Subcutaneous abdominal adipose tissue (tissue), 5 donors: Measurements from ENCODE around the gene EI24.

Experiments
- H3K27ac ChIP-seq: one replicate; pipeline ENCODE4 v1.7.0; 2013; ENCODE audit warnings: low read depth, mild to moderate bottlenecking, inconsistent platforms, low read length, moderate library complexity
- H3K27me3 ChIP-seq, 5 donors: one replicate each; pipeline ENCODE4 v1.7.0; 2013; ENCODE audit warnings: low read length in 5 of 5, inconsistent platforms in 1 of 5; ENCODE audit not compliant: control insufficient read depth in 5 of 5, insufficient read depth in 4 of 5
- H3K36me3 ChIP-seq, 5 donors: one replicate each; pipeline ENCODE4 v1.7.0; 2013; ENCODE audit warnings: low read length in 5 of 5; ENCODE audit not compliant: control insufficient read depth in 5 of 5, insufficient read depth in 5 of 5
- H3K4me1 ChIP-seq, 5 donors: one replicate each; pipeline ENCODE4 v1.7.0; 2013; ENCODE audit warnings: low read length in 5 of 5, mild to moderate bottlenecking in 3 of 5, moderate library complexity in 1 of 5; ENCODE audit not compliant: control insufficient read depth in 5 of 5, insufficient read depth in 5 of 5
- H3K4me3 ChIP-seq, 5 donors: one replicate each; pipeline ENCODE4 v1.7.0; 2013; ENCODE audit warnings: low read length in 5 of 5, low read depth in 1 of 5
- H3K9ac ChIP-seq, 5 donors: one replicate each; pipeline ENCODE4 v1.7.0; 2013; ENCODE audit warnings: low read length in 5 of 5, mild to moderate bottlenecking in 4 of 5, moderate library complexity in 3 of 5
- H3K9me3 ChIP-seq, 5 donors: one replicate each; pipeline ENCODE4 v1.7.0; 2013; ENCODE audit warnings: low read length in 5 of 5; ENCODE audit not compliant: control insufficient read depth in 5 of 5
- donor health status: healthy.
- donor health status: healthy.
- donor health status: healthy.
- donor health status: healthy.
- donor health status: healthy.

EI24 gene

GRCh38 chr11:125624756-125625213, 55.5 kb downstream of the EI24 start, which contains the start of gene CHEK1:
Gene CHEK1 (plus strand): TSS chr11:125625163. CDS start chr11:125626769, 1,606 bp downstream.
- Histone ChIP-seq H3K27me3 (no peaks in the 10 kb centered on the region), H3K9me3 (no peaks in the 10 kb centered on the region), H3K9ac (peak within 1 kb of the TSS; percentile 37 to 96 (median 88)), H3K4me1 (peaks cover 1 to 30% (median 23%) of the 10 kb centered on the region in 5 donors), H3K4me3 (peak within 1 kb of the TSS; percentile 82 to 96 (median 90)), H3K36me3 (peaks cover 15 to 23% (median 18%) of the 10 kb centered on the region in 5 donors), H3K27ac (peak within 1 kb of the TSS; percentile 90)

- Histone ChIP-seq H3K9me3 (no peaks in the 10 kb centered on the region), H3K4me3 (peak overlapping the region; percentile 82 to 96 (median 90)), H3K36me3 (peaks cover 10 to 19% (median 14%) of the 10 kb centered on the region in 5 donors), H3K4me1 (peaks cover 1 to 30% (median 23%) of the 10 kb centered on the region in 5 donors), H3K9ac (peak overlapping the region; percentile 37 to 96 (median 88)), H3K27ac (peak overlapping the region; percentile 90), H3K27me3 (no peaks in the 10 kb centered on the region)
These were observed 56.0 kb downstream of the EI24 start for GRCh38 chr11:125625225-125625629.

- Histone ChIP-seq H3K36me3 (peaks cover 7 to 13% (median 8%) of the 10 kb centered on the region in 5 donors), H3K27me3 (no peaks in the 10 kb centered on the region), H3K9ac (peak overlapping the region; percentile 58 to 96 (median 88)), H3K27ac (peak overlapping the region; percentile 90), H3K4me3 (peak overlapping the region; percentile 82 to 96 (median 90)), H3K4me1 (peaks cover 1 to 30% (median 23%) of the 10 kb centered on the region in 5 donors), H3K9me3 (no peaks in the 10 kb centered on the region)
These were observed 56.5 kb downstream of the EI24 start for GRCh38 chr11:125625630-125626287.

GRCh38 chr11:125626288-125626950, 57.1 kb downstream of the EI24 start:
- no peaks in the 10 kb centered on the region for H3K27me3 ChIP-seq
- peak overlapping the region; percentile 22 to 89 (median 84) for H3K9ac ChIP-seq
- H3K27ac ChIP-seq, result peak overlapping the region; percentile 90

GRCh38 chr11:125627236-125627910, 58.1 kb downstream of the EI24 start:
- no peak overlapping the region for H3K27ac ChIP-seq
- H3K36me3 ChIP-seq, result no peaks in the 10 kb centered on the region
- peaks cover 1 to 24% (median 17%) of the 10 kb centered on the region in 5 donors for H3K4me1 ChIP-seq
- no peak overlapping the region for H3K9ac ChIP-seq
- no peak overlapping the region for H3K4me3 ChIP-seq
- H3K9me3 ChIP-seq, result no peaks in the 10 kb centered on the region
- H3K27me3 ChIP-seq, result no peaks in the 10 kb centered on the region

More at GRCh38 chr11:125626288-125626950, 57.1 kb downstream of the EI24 start:
- H3K4me3 ChIP-seq, result peak overlapping the region; percentile 82 to 96 (median 90)
- peaks cover under 1 to 7% (median 2%) of the 10 kb centered on the region in 5 donors for H3K36me3 ChIP-seq
- peaks cover 1 to 29% (median 23%) of the 10 kb centered on the region in 5 donors for H3K4me1 ChIP-seq
- H3K9me3 ChIP-seq, result no peaks in the 10 kb centered on the region
